Measurements from ENCODE around the gene BOLL.
"Not testable (repeated sequence)": the region's sequence is repeated elsewhere in the genome, so short reads cannot be mapped to it uniquely, and the experiment has no call there.

The BOLL gene

GRCh38 chr2:197795277-197795676 lies 10.2 kb upstream of the BOLL start:
- no peak for DNase-seq

GRCh38 chr2:197793456-197793855 lies 8.3 kb upstream of the BOLL start:
- no peak for DNase-seq

- no peak for DNase-seq
Observed at GRCh38 chr2:197786010-197786877, 1.1 kb upstream of the BOLL start.

- no peak for DNase-seq
Observed at GRCh38 chr2:197782126-197782525, 3.0 kb downstream of the BOLL start.

- no peak for DNase-seq
Observed at GRCh38 chr2:197779261-197779660, 5.9 kb downstream of the BOLL start.

DNA sequence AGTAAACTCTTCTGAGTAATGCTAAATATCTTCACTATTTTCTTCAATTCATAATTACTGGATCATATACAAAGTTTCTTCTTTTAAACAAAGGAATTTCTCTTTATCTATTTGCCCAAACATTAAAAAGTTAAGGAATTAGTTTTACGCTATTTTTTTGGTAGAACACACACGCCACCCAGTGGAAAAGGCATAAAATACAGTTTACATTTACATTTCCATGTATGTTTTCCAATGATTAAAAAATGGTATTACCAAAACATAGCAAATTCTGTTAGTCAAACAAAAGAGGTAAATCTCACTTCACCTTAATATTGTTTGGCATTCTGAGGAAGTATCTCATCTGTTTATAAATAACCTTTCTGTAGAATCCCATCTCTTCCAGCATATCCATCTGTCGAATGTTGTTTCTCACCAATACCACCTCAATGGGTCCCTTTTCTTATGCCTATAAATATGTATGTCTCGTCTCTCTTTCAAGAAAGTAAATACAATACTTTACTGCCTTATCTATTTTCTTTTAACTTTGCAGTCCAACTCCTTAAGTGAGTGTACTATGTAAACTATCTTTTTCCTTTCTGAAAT lies 7.2 kb downstream of the BOLL start:
- DNase-seq, result no peak

- no peak for DNase-seq
Observed at GRCh38 chr2:197760293-197760657, 24.8 kb downstream of the BOLL start.

- no peak for DNase-seq
Observed at GRCh38 chr2:197759625-197760292, 25.4 kb downstream of the BOLL start.

GRCh38 chr2:197759013-197759412 lies 26.1 kb downstream of the BOLL start:
- DNase-seq, result no peak

DNA sequence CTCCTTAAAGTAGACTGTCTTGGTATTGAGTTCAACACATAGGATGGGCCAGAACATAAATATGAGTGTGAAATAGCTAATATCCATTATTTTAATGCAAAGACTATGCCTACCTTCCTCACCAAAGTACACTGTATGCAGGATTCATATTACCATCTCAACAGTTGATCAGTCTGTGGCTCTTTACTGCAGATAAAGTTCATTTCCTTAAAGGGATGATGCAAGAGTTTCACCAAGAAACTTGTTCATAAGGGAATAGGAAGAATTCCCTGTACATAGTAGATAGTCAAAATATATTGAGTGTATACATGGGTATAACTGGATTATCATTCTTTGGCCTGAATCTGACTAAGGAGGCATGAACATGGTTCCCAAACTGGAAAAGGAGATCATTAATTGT lies 44.9 kb downstream of the BOLL start:
- no peak for DNase-seq

DNA sequence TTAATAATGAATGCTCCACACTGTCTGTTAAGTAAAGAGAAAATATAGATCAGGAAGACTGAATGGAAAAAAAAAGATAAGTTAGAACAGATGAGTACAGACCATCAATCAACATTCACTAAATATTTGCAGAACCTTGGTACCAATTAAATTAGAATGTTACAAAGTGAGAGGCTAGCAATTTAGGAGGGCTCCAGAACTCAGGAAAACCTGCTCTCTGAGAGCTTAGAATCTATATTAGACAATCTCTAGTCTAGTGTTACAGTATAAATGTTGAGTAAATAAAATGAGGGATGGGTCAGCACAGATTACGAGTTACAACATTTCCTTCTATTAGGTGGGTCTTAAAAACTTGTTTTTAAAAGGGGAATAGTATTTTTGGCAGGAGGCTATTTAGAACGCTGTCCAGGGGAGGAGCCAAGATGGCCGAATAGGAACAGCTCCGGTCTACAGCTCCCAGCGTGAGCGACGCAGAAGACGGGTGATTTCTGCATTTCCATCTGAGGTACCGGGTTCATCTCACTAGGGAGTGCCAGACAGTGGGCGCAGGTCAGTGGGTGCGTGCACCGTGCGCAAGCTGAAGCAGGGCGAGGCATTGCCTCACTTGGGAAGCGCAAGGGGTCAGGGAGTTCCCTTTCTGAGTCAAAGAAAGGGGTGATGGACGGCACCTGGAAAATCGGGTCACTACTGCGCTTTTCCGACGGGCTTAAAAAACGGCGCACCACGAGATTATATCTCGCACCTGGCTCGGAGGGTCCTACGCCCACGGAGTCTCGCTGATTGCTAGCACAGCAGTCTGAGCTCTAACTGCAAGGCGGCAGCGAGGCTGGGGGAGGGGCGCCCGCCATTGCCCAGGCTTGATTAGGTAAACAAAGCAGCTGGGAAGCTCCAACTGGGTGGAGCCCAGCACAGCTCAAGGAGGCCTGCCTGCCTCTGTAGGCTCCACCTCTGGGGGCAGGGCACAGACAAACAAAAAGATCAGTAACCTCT lies 56.3 kb downstream of the BOLL start:
- DNase-seq, result not testable (repeated sequence)

DNA sequence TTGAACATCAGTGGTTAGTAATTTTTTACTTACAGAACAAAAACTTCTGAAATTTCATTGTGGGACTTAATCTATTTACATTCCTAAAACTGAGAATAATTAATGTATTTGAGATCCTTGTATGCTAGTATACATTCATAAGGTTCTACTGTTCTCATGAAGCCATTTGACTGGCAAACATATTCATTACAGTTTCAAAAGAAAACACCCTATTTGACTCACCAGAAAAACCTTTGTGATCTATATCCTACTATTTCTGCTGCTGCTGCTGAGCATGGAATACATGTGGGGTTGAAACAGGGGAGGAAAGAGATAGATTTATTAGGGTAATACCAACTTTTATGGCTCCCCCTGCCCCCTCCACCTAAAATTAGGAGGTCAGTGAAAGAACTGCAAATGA lies 58.1 kb downstream of the BOLL start:
- DNase-seq, result no peak

- DNase-seq, result no peak
Observed at GRCh38 chr2:197717863-197718262, 67.3 kb downstream of the BOLL start.

DNA sequence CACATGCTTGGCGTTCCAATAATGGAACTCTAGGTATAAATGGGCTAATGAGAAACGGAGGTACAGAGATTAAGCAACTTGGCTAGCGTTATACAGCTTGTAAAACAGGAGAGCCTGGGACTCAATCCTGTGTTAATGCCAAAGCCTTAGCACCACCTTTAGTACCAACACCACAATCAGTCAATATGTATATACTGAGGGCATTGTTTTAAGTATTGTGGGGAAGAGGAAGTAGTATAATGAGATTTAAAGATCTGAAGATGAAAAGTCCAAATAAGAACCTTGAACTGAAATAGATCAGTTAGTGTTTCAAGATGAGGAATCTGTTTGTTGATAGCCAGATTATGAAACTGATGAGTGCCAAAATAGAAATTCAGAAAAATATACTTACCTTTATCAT lies 71.8 kb downstream of the BOLL start:
- DNase-seq, result no peak

- no peak for DNase-seq
Observed at GRCh38 chr2:197711578-197711977, 73.5 kb downstream of the BOLL start.

DNA sequence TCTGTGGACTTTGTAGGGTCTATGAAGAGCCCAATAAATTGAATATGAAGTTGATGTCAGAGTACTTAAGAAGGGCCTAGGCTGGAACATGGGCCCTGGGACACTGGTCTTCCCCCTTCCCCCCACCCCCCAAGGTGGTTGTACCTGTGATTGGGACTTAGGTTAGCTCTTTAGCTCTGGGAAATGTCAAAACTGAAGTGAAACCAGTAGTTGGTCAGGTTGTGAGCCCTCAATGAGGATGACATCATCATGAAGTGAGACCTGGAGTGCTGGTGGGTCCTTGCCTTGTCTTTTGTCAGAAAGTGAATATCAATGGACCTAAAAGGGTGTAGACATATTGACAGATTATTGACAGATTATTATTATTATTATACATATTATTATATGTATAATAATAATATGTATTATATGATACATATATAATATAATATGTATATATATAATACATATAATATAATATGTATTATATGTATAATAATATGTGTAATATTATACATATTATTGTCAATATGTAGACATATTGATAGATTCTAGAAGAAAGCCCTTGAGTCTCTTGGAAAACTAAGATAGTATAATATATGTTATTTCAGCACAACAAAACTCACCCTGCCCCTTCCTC lies 74.6 kb downstream of the BOLL start:
- no peak for DNase-seq

DNA sequence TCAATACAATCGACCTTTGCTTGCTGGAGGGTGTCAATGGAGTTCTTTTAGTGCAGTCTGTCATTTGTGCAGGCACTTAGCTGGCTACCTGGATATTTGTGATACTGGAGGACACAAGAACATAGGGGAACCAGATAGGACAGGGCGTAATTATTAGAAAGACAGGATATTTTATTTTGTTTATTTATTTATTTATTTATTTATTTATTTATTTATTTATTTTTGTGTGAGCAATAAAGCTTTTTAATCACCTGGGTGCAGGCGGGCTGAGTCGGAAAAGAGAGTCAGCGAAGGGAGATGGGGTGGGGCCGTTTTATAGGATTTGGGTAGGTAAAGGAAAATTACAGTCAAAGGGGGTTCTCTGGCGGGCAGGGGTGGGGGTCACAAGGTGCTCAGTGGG lies 76.0 kb downstream of the BOLL start:
- DNase-seq, result not testable (repeated sequence)

- DNase-seq, result no peak
Observed at GRCh38 chr2:197708331-197708730, 76.8 kb downstream of the BOLL start.

DNA sequence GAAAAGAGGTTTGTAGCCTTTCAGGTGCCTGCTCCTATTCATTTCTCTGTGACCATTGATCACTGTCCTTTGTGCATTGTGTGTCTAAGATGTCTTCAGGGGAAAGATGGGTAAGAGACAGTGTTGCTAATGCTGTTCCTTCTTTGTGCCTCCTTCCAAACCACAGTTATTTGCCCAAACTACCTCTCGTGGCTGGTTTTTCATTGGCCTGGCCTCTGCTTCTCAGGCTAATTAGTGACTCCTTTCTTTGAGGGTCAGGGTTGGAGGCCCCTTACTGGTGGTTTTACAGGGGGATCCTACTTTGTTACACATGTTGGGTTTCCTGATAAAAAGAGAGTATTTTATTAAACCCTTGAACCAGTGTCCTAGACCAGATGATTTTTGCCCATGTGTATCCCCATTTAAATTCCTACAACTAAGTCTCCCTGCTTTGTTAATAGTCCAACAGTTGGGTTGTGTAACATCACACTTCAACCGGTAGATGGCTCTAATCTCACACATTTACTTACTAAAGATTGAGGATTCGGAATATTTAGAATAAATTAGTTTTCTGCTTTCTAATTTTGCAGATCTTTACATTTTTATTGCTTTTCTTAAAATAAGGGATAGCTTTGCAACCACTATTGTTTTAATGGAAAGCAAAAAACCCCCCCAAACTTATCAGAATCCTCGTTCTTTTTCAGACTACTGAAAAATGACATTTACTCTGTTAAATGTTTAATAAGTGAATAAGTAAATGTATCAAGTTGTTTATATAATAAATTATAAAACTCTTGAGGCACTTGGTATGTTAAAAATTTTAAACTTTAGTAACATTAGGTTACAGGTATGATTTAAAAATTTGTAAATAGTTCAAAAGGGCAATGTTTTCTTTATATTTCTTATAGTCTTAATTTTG lies 77.6 kb downstream of the BOLL start:
- no peak for DNase-seq

DNA sequence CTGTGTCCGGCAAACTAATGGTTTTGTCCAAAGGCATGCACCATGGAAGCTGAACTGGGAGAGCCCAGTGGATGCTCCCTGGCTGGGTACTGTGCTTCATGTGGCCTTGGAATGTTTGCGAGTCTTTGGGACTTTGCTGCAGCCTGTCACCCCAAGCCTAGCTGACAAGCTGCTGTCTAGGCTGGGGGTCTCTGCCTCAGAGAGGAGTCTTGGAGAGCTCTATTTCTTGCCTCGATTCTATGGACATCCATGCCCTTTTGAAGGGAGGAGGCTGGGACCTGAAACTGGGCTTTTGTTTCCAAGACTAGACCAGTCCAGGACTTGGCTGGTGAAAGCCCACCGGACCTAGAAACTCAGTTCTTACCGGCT lies 78.3 kb downstream of the BOLL start:
- no peak for DNase-seq
